Hepatocyte (in vitro differentiated cells): Measurements from ENCODE around the gene FYN. TPM values are rescaled to one million over a fixed set of nuclear protein-coding genes. Genes with fewer than 3 reads are reported as not detected.

Experiments used
- DNase-seq: peaks from one replicate; pipeline ENCODE4 v3.0.0-alpha.2; 2016; ENCODE audit warnings: low spot score
- H2AFZ ChIP-seq: fragments of 200-600 bp; sonication (generic); 2 replicates; pipeline ENCODE4 v1.6.0; 2016; ENCODE audit warnings: antibody characterized with exemption, mild to moderate bottlenecking
- H3K27ac ChIP-seq: fragments of 200-600 bp; sonication (generic); 2 replicates; pipeline ENCODE4 v1.5.1; 2016; ENCODE audit warnings: mild to moderate bottlenecking
- H3K27me3 ChIP-seq: fragments of 200-600 bp; sonication (generic); 2 replicates; pipeline ENCODE4 v1.6.1; 2016
- H3K36me3 ChIP-seq: fragments of 200-600 bp; sonication (generic); replicated peaks from 2 replicates; pipeline ENCODE4 v1.5.1; 2016; ENCODE audit warnings: low read depth; ENCODE audit not compliant: insufficient read depth
- H3K4me1 ChIP-seq: fragments of 200-600 bp; sonication (generic); 2 replicates; pipeline ENCODE4 v1.5.1; 2016; ENCODE audit warnings: mild to moderate bottlenecking, moderate library complexity; ENCODE audit not compliant: insufficient read depth
- H3K4me2 ChIP-seq: fragments of 200-600 bp; sonication (generic); 2 replicates; pipeline ENCODE4 v1.6.0; 2016
- H3K4me3 ChIP-seq: fragments of 200-600 bp; sonication (generic); 2 replicates; pipeline ENCODE4 v1.5.1; 2016; ENCODE audit warnings: mild to moderate bottlenecking
- H3K79me2 ChIP-seq: fragments of 200-600 bp; sonication (generic); 2 replicates; pipeline ENCODE4 v1.6.0; 2017; ENCODE audit warnings: mild to moderate bottlenecking
- H3K9me2 ChIP-seq: fragments of 200-600 bp; sonication (generic); replicated peaks from 2 replicates; pipeline ENCODE4 v1.6.0; 2017; ENCODE audit warnings: mild to moderate bottlenecking; ENCODE audit not compliant: insufficient read depth
- H3K9me3 ChIP-seq: fragments of 200-600 bp; sonication (generic); 2 replicates; pipeline ENCODE4 v1.5.1; 2016; ENCODE audit warnings: low read depth, mild to moderate bottlenecking
- H4K20me1 ChIP-seq: fragments of 200-600 bp; sonication (generic); 2 replicates; pipeline ENCODE4 v1.6.0; 2016; ENCODE audit warnings: mild to moderate bottlenecking; ENCODE audit not compliant: insufficient read depth, poor library complexity, severe bottlenecking
- CTCF ChIP-seq: fragments of 200-600 bp; sonication (generic); IDR thresholded peaks from 2 replicates; pipeline ENCODE4 v1.5.1; 2016; ENCODE audit warnings: antibody characterized with exemption, mild to moderate bottlenecking; ENCODE audit not compliant: poor library complexity
- EZH2 ChIP-seq: fragments of 200-600 bp; sonication (generic); IDR thresholded peaks from 2 replicates; pipeline ENCODE4 v1.6.1; 2016; ENCODE audit warnings: antibody characterized with exemption, mild to moderate bottlenecking, borderline replicate concordance
- EZH2phosphoT487 ChIP-seq: fragments of 200-600 bp; sonication (generic); IDR thresholded peaks from one replicate; pipeline ENCODE4 v1.6.1; 2018; ENCODE audit warnings: antibody characterized with exemption, mild to moderate bottlenecking, low read depth, moderate library complexity; ENCODE audit not compliant: unreplicated experiment, severe bottlenecking
- WGBS: methylation state at CpG from one replicate; pipeline ENCODE4 v1.1.6; 2016; ENCODE audit warnings: low lambda C conversion rate; ENCODE audit errors: missing lambda C conversion rate; 5-methylcytosine and 5-hydroxymethylcytosine counted together
- polyA plus RNA-seq: library from polyadenylated mRNA; unstranded; fragments of >200 nt; fragmentation: Nextera tagmentation; extraction: Ambion mirVana; gene quantifications from 2 replicates; pipeline ENCODE4 v1.2.1, GENCODE V29; 2016
- total RNA-seq: library from RNA; depleted of rRNA; stranded (reverse); fragments of >200 nt; gene quantifications from 2 replicates; pipeline ENCODE4 v1.2.3, GENCODE V29; 2014

FYN gene
- total and polyA plus RNA-seq, 2 experiments from 2014 or later: 40.0 to 70.1 TPM

GRCh38 chr6:111673532-111673931 lies 199.7 kb downstream of the FYN start:
- H3K79me2 ChIP-seq: no peaks in the 10 kb centered on the region
- no peak overlapping the region for H3K4me3 ChIP-seq
- H3K9me2 ChIP-seq: no peaks in the 10 kb centered on the region
- no peaks in the 10 kb centered on the region for H3K9me3 ChIP-seq
- TF ChIP-seq CTCF: no peak
- TF ChIP-seq EZH2: no peak
- no peaks in the 10 kb centered on the region for H3K27me3 ChIP-seq
- 85% methylated on average over 8 of the region's 8 CpGs for WGBS
- no peak overlapping the region for H3K27ac ChIP-seq
- H2AFZ ChIP-seq: no peak overlapping the region
- H3K4me1 ChIP-seq: peaks cover 25% of the 10 kb centered on the region
- no peak for DNase-seq
- H3K4me2 ChIP-seq: no peak overlapping the region
- H4K20me1 ChIP-seq: no peaks in the 10 kb centered on the region
- no peaks in the 10 kb centered on the region for H3K36me3 ChIP-seq

GRCh38 chr6:111672761-111673450 lies 200.3 kb downstream of the FYN start:
- no peaks in the 10 kb centered on the region for H3K79me2 ChIP-seq
- no peaks in the 10 kb centered on the region for H4K20me1 ChIP-seq
- no peak overlapping the region for H2AFZ ChIP-seq
- H3K27me3 ChIP-seq: no peaks in the 10 kb centered on the region
- H3K27ac ChIP-seq: no peak overlapping the region
- H3K4me2 ChIP-seq: no peak overlapping the region
- DNase-seq: no peak
- peaks cover 27% of the 10 kb centered on the region for H3K4me1 ChIP-seq
- H3K9me2 ChIP-seq: no peaks in the 10 kb centered on the region
- 68% methylated on average over 17 of the region's 17 CpGs for WGBS
- no peaks in the 10 kb centered on the region for H3K9me3 ChIP-seq
- TF ChIP-seq CTCF: no peak
- no peak for TF ChIP-seq EZH2phosphoT487
- no peak for TF ChIP-seq EZH2
- no peak overlapping the region for H3K4me3 ChIP-seq
- H3K36me3 ChIP-seq: no peaks in the 10 kb centered on the region

- DNase-seq: no peak
- WGBS: 89% methylated on average over 4 of the region's 4 CpGs
- H4K20me1 ChIP-seq: no peaks in the 10 kb centered on the region
- H3K4me3 ChIP-seq: no peak overlapping the region
- no peaks in the 10 kb centered on the region for H3K9me3 ChIP-seq
- H3K36me3 ChIP-seq: no peaks in the 10 kb centered on the region
- H3K4me2 ChIP-seq: no peak overlapping the region
- no peak overlapping the region for H3K27ac ChIP-seq
- no peaks in the 10 kb centered on the region for H3K9me2 ChIP-seq
- TF ChIP-seq EZH2phosphoT487 (no peak), CTCF (no peak), EZH2 (no peak)
- H2AFZ ChIP-seq: no peak overlapping the region
- H3K79me2 ChIP-seq: no peaks in the 10 kb centered on the region
- peaks cover 21% of the 10 kb centered on the region for H3K4me1 ChIP-seq
- no peaks in the 10 kb centered on the region for H3K27me3 ChIP-seq
Observed at GRCh38 chr6:111669326-111669725, 203.9 kb downstream of the FYN start.
